ENCODE data around the gene STK32B.

Gene STK32B

DNA sequence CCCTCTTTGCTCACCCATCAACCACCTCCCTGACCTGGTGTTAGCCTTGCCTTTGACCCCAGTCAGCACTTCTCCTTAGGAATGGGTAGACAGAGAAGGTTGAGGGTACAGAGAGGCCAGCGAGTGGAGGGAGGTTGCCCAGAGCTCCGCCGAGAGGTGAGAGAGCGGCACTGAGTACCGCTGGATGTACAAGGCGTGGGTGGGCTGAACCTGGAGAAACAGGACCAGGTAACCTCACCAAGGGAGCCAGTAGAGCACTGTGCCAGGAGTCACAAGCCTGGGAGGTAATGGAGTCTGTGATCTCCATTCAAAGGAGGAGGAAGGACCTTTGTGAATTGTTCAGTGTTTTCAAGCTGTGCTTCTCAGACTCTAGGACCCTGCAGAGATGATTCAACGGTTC, 400.9 kb downstream of the STK32B start:
- H3K4me1 ChIP-seq (ENCODE audit: control insufficient read depth in 1 of 2, insufficient read depth in 1 of 2, low read depth in 1 of 2, low read length in 1 of 2) = no peaks in the 10 kb centered on the region
- no peak overlapping the region for H3K27ac ChIP-seq
- H3K4me3 ChIP-seq (ENCODE audit: low read depth in 1 of 2, low read length in 1 of 2) = no peak overlapping the region
- TF ChIP-seq CTCF (IDR thresholded peaks at IDR 0.05) = no peak
- no peaks in the 10 kb centered on the region for H3K9me3 ChIP-seq
- no peaks in the 10 kb centered on the region for H3K27me3 ChIP-seq
- no peaks in the 10 kb centered on the region for H3K36me3 ChIP-seq

DNA sequence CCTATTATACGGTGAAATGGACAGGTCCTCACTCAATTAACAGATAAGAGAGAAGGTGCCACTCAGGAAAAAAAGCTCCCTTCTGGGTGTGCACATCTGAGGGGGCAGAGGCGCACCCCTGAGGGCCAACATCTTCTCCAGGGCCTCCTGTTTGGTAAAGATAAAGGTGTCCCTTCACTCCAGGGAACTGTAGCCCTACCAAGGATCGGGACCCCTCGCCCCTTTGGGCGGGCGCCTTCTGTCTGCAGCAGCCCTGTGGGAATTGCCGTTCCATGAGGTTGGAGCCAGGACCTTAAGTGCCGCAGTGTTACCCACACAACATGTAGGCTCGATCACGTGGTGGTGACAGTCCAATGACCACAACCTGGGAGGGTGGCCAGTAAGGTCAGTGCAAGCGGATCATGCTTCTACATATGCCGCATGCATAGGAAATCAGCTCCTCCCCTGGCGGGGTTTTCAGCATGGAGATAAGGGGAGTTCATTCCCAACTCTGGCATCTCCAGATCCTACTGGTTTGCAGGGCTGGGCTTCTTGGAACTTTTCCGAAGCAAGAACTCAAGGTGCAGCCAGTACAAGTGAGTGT, 403.8 kb downstream of the STK32B start:
- TF ChIP-seq CTCF (IDR thresholded peaks at IDR 0.05) = no peak

DNA sequence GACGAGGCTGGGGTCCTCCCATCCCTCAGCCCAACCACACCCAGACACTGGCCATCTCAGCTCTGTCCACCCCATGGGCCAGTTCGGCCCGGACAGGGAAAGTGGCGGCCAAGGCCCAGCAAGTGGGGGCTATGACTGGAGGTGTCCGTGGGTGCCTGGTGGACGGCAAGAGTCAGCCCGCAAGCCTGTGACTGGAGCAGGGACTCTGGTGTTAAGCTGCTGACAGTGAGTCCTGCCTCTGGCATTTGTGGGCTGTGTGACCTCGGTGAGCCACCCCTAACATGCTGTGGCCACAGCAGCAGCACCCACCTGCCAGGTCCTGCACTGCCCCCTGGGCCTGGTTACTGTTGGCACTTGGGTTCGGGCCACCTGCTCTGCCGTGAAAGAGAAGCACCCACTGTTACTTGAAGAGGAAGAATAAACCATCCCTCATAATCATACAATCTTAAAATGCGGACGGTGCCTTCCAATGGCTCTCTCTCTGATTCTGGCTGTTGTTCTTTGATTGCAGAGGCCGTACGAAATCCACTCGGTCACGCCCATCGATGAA, 405.1 kb downstream of the STK32B start:
- TF ChIP-seq CTCF (IDR thresholded peaks at IDR 0.05) = no peak
- no peaks in the 10 kb centered on the region for H3K4me1 ChIP-seq (ENCODE audit: control insufficient read depth in 1 of 2, insufficient read depth in 1 of 2, low read depth in 1 of 2, low read length in 1 of 2)
- no peaks in the 10 kb centered on the region for H3K36me3 ChIP-seq
- H3K27me3 ChIP-seq = no peaks in the 10 kb centered on the region
- H3K9me3 ChIP-seq = no peaks in the 10 kb centered on the region
- no peak overlapping the region for H3K4me3 ChIP-seq (ENCODE audit: low read depth in 1 of 2, low read length in 1 of 2)
- no peak overlapping the region for H3K27ac ChIP-seq

More for the DNA sequence above, 403.8 kb downstream of the STK32B start:
- Histone ChIP-seq H3K9me3 (no peaks in the 10 kb centered on the region), H3K4me1 (ENCODE audit: control insufficient read depth in 1 of 2, insufficient read depth in 1 of 2, low read depth in 1 of 2, low read length in 1 of 2) (no peaks in the 10 kb centered on the region), H3K27me3 (no peaks in the 10 kb centered on the region), H3K36me3 (no peaks in the 10 kb centered on the region), H3K27ac (no peak overlapping the region), H3K4me3 (ENCODE audit: low read depth in 1 of 2, low read length in 1 of 2) (no peak overlapping the region)

DNA sequence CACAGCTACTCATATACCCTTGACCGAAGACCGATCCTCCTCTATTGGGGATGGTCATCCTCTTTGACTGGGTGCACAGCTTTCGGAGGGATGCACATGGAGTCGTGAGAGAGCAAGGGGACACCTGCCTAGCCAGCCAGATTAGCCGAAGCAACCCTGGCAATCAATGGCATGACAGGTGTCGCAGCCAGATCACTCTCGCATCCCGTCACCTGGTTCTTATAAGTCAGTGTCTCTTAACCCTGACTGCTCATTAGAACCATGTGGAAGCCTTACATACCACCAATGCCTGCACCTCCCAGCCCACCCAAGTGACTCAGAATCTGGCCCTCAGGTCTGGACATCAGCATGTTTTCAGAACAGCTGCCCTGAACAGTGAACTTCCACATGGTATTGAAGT, 407.4 kb downstream of the STK32B start:
- H3K36me3 ChIP-seq = no peaks in the 10 kb centered on the region
- no peaks in the 10 kb centered on the region for H3K9me3 ChIP-seq
- TF ChIP-seq CTCF (IDR thresholded peaks at IDR 0.05) = no peak
- no peak overlapping the region for H3K27ac ChIP-seq
- no peaks in the 10 kb centered on the region for H3K4me1 ChIP-seq (ENCODE audit: control insufficient read depth in 1 of 2, insufficient read depth in 1 of 2, low read depth in 1 of 2, low read length in 1 of 2)
- no peaks in the 10 kb centered on the region for H3K27me3 ChIP-seq
- no peak overlapping the region for H3K4me3 ChIP-seq (ENCODE audit: low read depth in 1 of 2, low read length in 1 of 2)

DNA sequence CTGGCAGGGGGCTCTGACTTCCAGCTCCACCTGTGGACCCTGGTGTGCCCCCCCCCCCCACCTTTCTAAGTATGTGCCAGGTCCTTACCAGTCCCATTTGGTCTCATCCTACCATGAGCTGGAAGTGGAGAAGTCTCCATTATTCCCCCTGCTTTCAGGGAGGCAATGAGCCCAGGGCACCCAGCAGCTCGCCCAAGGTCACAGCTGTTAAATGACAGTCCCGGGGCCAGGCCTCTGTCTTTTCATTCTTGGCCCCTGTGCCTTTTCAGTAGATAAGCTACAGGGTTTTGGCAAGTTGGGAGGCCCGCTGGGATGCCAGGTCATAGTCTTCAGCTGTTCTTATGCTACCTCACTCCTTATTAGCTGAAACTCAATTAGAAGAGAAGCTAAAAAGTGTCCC, 408.0 kb downstream of the STK32B start:
- H3K27me3 ChIP-seq = no peaks in the 10 kb centered on the region
- H3K4me1 ChIP-seq (ENCODE audit: control insufficient read depth in 1 of 2, insufficient read depth in 1 of 2, low read depth in 1 of 2, low read length in 1 of 2) = no peaks in the 10 kb centered on the region
- H3K27ac ChIP-seq = no peak overlapping the region
- no peaks in the 10 kb centered on the region for H3K36me3 ChIP-seq
- no peak overlapping the region for H3K4me3 ChIP-seq (ENCODE audit: low read depth in 1 of 2, low read length in 1 of 2)
- no peaks in the 10 kb centered on the region for H3K9me3 ChIP-seq
- TF ChIP-seq CTCF (IDR thresholded peaks at IDR 0.05) = no peak

Data from neutrophil (primary cell).